Endodermal cell (in vitro differentiated cells): Measurements from ENCODE around the gene TNS3. TPM values are rescaled to one million over a fixed set of nuclear protein-coding genes. Genes with fewer than 3 reads are reported as not detected.
A peak's percentile ranks its signal among the peaks of the same experiment; 100 is the strongest.

ENCODE experiments used
- DNase-seq: peaks from one replicate; pipeline ENCODE4 v3.0.0-alpha.2; 2017
- H3K27ac ChIP-seq: 2 replicates; pipeline ENCODE4 v1.5.1; 2013; ENCODE audit warnings: mild to moderate bottlenecking, low read depth, low read length, moderate library complexity
- H3K27me3 ChIP-seq: 2 replicates; pipeline ENCODE4 v1.6.1; 2013; ENCODE audit warnings: mild to moderate bottlenecking, low read length, moderate library complexity; ENCODE audit not compliant: insufficient read depth, control insufficient read depth, poor library complexity, severe bottlenecking
- H3K36me3 ChIP-seq: 2 replicates; pipeline ENCODE4 v1.7.0; 2013; ENCODE audit warnings: mild to moderate bottlenecking, low read length, moderate library complexity; ENCODE audit not compliant: control insufficient read depth, insufficient read depth
- H3K4me1 ChIP-seq: one replicate; pipeline ENCODE4 v1.7.0; 2013; ENCODE audit warnings: low read length; ENCODE audit not compliant: control insufficient read depth, insufficient read depth
- H3K4me3 ChIP-seq: 2 replicates; pipeline ENCODE4 v1.5.1; 2013; ENCODE audit warnings: mild to moderate bottlenecking, low read length, moderate library complexity
- H3K9ac ChIP-seq: 2 replicates; pipeline ENCODE4 v1.6.1; 2013; ENCODE audit warnings: mild to moderate bottlenecking, low read length, moderate library complexity; ENCODE audit not compliant: poor library complexity, severe bottlenecking; ENCODE audit errors: extremely low read depth
- H3K9me3 ChIP-seq: 2 replicates; pipeline ENCODE4 v1.6.1; 2013; ENCODE audit warnings: mild to moderate bottlenecking, low read length, moderate library complexity; ENCODE audit not compliant: control insufficient read depth
- H3K27ac Mint-ChIP-seq: 2 replicates; pipeline ENCODE4 v1.8.0; 2020; ENCODE audit warnings: mixed read lengths
- H3K27me3 Mint-ChIP-seq: 2 replicates; pipeline ENCODE4 v1.8.0; 2021; ENCODE audit warnings: mild to moderate bottlenecking, mixed read lengths; ENCODE audit not compliant: insufficient read depth
- H3K36me3 Mint-ChIP-seq: 2 replicates; pipeline ENCODE4 v1.8.0; 2020; ENCODE audit warnings: low read depth, mixed read lengths
- H3K4me1 Mint-ChIP-seq: 2 replicates; pipeline ENCODE4 v1.8.0; 2020; ENCODE audit warnings: mixed read lengths
- H3K4me3 Mint-ChIP-seq: 2 replicates; pipeline ENCODE4 v1.8.0; 2020; ENCODE audit warnings: mild to moderate bottlenecking, moderate library complexity, mixed read lengths
- H3K9me3 Mint-ChIP-seq: 2 replicates; pipeline ENCODE4 v1.8.0; 2020; ENCODE audit warnings: mild to moderate bottlenecking, mixed read lengths
- CTCF ChIP-seq: fragments of 200-600 bp; sonication (generic); conservative IDR thresholded peaks from 2 replicates; pipeline ENCODE4 v1.5.0; 2021; ENCODE audit warnings: antibody characterized with exemption, mild to moderate bottlenecking
- WGBS, 2 experiments: methylation state at CpG; one replicate each; pipeline versions ENCODE4 v1.1.5 to v1.1.7; 2013; ENCODE audit warnings: missing lambda C conversion rate in 2 of 2, mixed read lengths in 1 of 2; ENCODE audit not compliant: insufficient coverage in 1 of 2, insufficient read length in 1 of 2; 5-methylcytosine and 5-hydroxymethylcytosine counted together
- total RNA-seq, 2 donors: library from RNA; stranded (reverse); fragmentation: NEBNext Ultra II Directional in 1 of 2; extraction: Animal tissue kit (Norgen Biotek cat#: 25700) in 1 of 2; gene quantifications; 2 replicates in 1 of 2; 3 replicates in 1 of 2; pipeline ENCODE4 v1.2.1, GENCODE V29; 2021

Gene TNS3
- total RNA-seq, 2 donors from 2014 or later, result 33.8 to 38.5 TPM

GRCh38 chr7:47483604-47484273 is 98.2 kb downstream of the TNS3 start:
- H3K27ac Mint-ChIP-seq, result no peak overlapping the region
- Histone ChIP-seq H3K27me3 (no peaks in the 10 kb centered on the region), H3K36me3 (no peaks in the 10 kb centered on the region), H3K4me3 (no peak overlapping the region), H3K9ac (no peak overlapping the region), H3K9me3 (peaks cover 7% of the 10 kb centered on the region), H3K4me1 (peaks cover 17% of the 10 kb centered on the region), H3K27ac (no peak overlapping the region)
- H3K9me3 Mint-ChIP-seq, result peaks cover 3% of the 10 kb centered on the region
- peak; percentile 55 for DNase-seq
- peaks cover 58% of the 10 kb centered on the region for H3K4me1 Mint-ChIP-seq
- WGBS, 2 experiments, result 93 to 96% methylated on average over 6 to 16 of the region's 16 CpGs
- no peak overlapping the region for H3K4me3 Mint-ChIP-seq
- peaks cover 20% of the 10 kb centered on the region for H3K27me3 Mint-ChIP-seq
- peaks cover 4% of the 10 kb centered on the region for H3K36me3 Mint-ChIP-seq
- TF ChIP-seq CTCF, result peak; percentile 62

GRCh38 chr7:47482013-47482875 is 99.7 kb downstream of the TNS3 start:
- H3K9me3 ChIP-seq, result peaks cover 7% of the 10 kb centered on the region
- peaks cover 4% of the 10 kb centered on the region for H3K36me3 Mint-ChIP-seq
- no peak overlapping the region for H3K27ac Mint-ChIP-seq
- H3K4me1 Mint-ChIP-seq, result peaks cover 46% of the 10 kb centered on the region
- no peaks in the 10 kb centered on the region for H3K27me3 ChIP-seq
- H3K4me1 ChIP-seq, result peaks cover 5% of the 10 kb centered on the region
- no peak for TF ChIP-seq CTCF
- H3K9me3 Mint-ChIP-seq, result peaks cover 3% of the 10 kb centered on the region
- H3K27me3 Mint-ChIP-seq, result peaks cover 21% of the 10 kb centered on the region
- no peak for DNase-seq
- H3K36me3 ChIP-seq, result no peaks in the 10 kb centered on the region
- 89 to 97% methylated on average over 6 to 15 of the region's 15 CpGs for WGBS, 2 experiments
- no peak overlapping the region for H3K27ac ChIP-seq
- no peak overlapping the region for H3K9ac ChIP-seq
- no peak overlapping the region for H3K4me3 ChIP-seq
- H3K4me3 Mint-ChIP-seq, result no peak overlapping the region

GRCh38 chr7:47481541-47482012 is 100.3 kb downstream of the TNS3 start:
- Histone ChIP-seq H3K4me1 (peaks cover 5% of the 10 kb centered on the region), H3K27me3 (no peaks in the 10 kb centered on the region), H3K9me3 (peaks cover 7% of the 10 kb centered on the region), H3K4me3 (no peak overlapping the region), H3K27ac (no peak overlapping the region), H3K9ac (no peak overlapping the region), H3K36me3 (no peaks in the 10 kb centered on the region)
- DNase-seq, result no peak
- Mint-ChIP-seq H3K27me3 (peaks cover 21% of the 10 kb centered on the region), H3K36me3 (peaks cover 4% of the 10 kb centered on the region), H3K4me1 (peaks cover 45% of the 10 kb centered on the region), H3K27ac (no peak overlapping the region), H3K4me3 (no peak overlapping the region), H3K9me3 (peaks cover 3% of the 10 kb centered on the region)
- WGBS, 2 experiments, result 89 to 95% methylated on average over 6 to 7 of the region's 7 CpGs
- no peak for TF ChIP-seq CTCF
